ENCODE data around the gene C16orf95.
A peak's percentile ranks its signal among the peaks of the same experiment; 100 is the strongest.
"Not testable (repeated sequence)": the region's sequence is repeated elsewhere in the genome, so short reads cannot be mapped to it uniquely, and the experiment has no call there.

Gene C16orf95

GRCh38 chr16:87316923-87317749 lies at the start of gene C16orf95:
C16orf95 (minus strand) TSS chr16:87317392; CDS start chr16:87317242, 150 bp downstream.
- DNase-seq = peak; percentile 94

- DNase-seq = no peak
Observed at GRCh38 chr16:87366930-87367329, 49.7 kb upstream of the C16orf95 start.

GRCh38 chr16:87366288-87366687 lies 49.1 kb upstream of the C16orf95 start:
- DNase-seq = no peak

GRCh38 chr16:87365021-87365713 lies 48.0 kb upstream of the C16orf95 start:
- DNase-seq = no peak

- no peak for DNase-seq
Observed at GRCh38 chr16:87363771-87364455, 46.7 kb upstream of the C16orf95 start.

- not testable (repeated sequence) for DNase-seq
Observed at GRCh38 chr16:87362828-87363559, 45.8 kb upstream of the C16orf95 start.

- DNase-seq = no peak
Observed at GRCh38 chr16:87361916-87362619, 44.9 kb upstream of the C16orf95 start.

GRCh38 chr16:87360862-87361610 lies 43.8 kb upstream of the C16orf95 start:
- no peak for DNase-seq

- DNase-seq = no peak
Observed at GRCh38 chr16:87359121-87359520, 41.9 kb upstream of the C16orf95 start.

- DNase-seq = no peak
Observed at GRCh38 chr16:87358696-87359095, 41.5 kb upstream of the C16orf95 start.

GRCh38 chr16:87358250-87358649 lies 41.1 kb upstream of the C16orf95 start:
- DNase-seq = no peak

GRCh38 chr16:87356491-87356853 lies 39.3 kb upstream of the C16orf95 start:
- no peak for DNase-seq

GRCh38 chr16:87353613-87354012 lies 36.4 kb upstream of the C16orf95 start:
- no peak for DNase-seq

- DNase-seq = no peak
Observed at GRCh38 chr16:87352818-87353217, 35.6 kb upstream of the C16orf95 start.

GRCh38 chr16:87351320-87351698 lies 34.1 kb upstream of the C16orf95 start:
- no peak for DNase-seq

GRCh38 chr16:87350681-87351319 lies 33.6 kb upstream of the C16orf95 start:
- DNase-seq = no peak

GRCh38 chr16:87350031-87350430 lies 32.8 kb upstream of the C16orf95 start:
- DNase-seq = no peak

- no peak for DNase-seq
Observed at GRCh38 chr16:87348616-87349157, 31.5 kb upstream of the C16orf95 start.

- no peak for DNase-seq
Observed at GRCh38 chr16:87347932-87348615, 30.9 kb upstream of the C16orf95 start.

GRCh38 chr16:87346517-87347060 lies 29.4 kb upstream of the C16orf95 start:
- DNase-seq = no peak
